ENCODE data around the gene PKNOX2.

Gene PKNOX2

GRCh38 chr11:125154378-125155099, 10.0 kb upstream of the PKNOX2 start:
- DNase-seq (ENCODE audit: low read depth in 2 of 2): no peak

- DNase-seq (ENCODE audit: low read depth in 2 of 2): no peak
Observed at GRCh38 chr11:125155100-125155444, 9.5 kb upstream of the PKNOX2 start.

GRCh38 chr11:125155767-125156166, 8.8 kb upstream of the PKNOX2 start:
- no peak for DNase-seq (ENCODE audit: low read depth in 2 of 2)

GRCh38 chr11:125156346-125157117, 8.0 kb upstream of the PKNOX2 start:
- no peak for DNase-seq (ENCODE audit: low read depth in 2 of 2)

GRCh38 chr11:125157118-125157733, 7.3 kb upstream of the PKNOX2 start:
- DNase-seq (ENCODE audit: low read depth in 2 of 2): no peak

GRCh38 chr11:125157953-125158680, 6.4 kb upstream of the PKNOX2 start:
- DNase-seq (ENCODE audit: low read depth in 2 of 2): no peak

- DNase-seq (ENCODE audit: low read depth in 2 of 2): no peak
Observed at GRCh38 chr11:125162743-125163142, 1.8 kb upstream of the PKNOX2 start.

GRCh38 chr11:125163431-125164063, 1.0 kb upstream of the PKNOX2 start:
- no peak for DNase-seq (ENCODE audit: low read depth in 2 of 2)

GRCh38 chr11:125164091-125164421, 495 bp upstream of the PKNOX2 start:
- no peak for DNase-seq (ENCODE audit: low read depth in 2 of 2)

GRCh38 chr11:125165111-125165842, 726 bp downstream of the PKNOX2 start:
- DNase-seq (ENCODE audit: low read depth in 2 of 2): no peak

GRCh38 chr11:125165843-125166763, 1.6 kb downstream of the PKNOX2 start:
- no peak for DNase-seq (ENCODE audit: low read depth in 2 of 2)

GRCh38 chr11:125166764-125167291, 2.3 kb downstream of the PKNOX2 start:
- no peak for DNase-seq (ENCODE audit: low read depth in 2 of 2)

- no peak for DNase-seq (ENCODE audit: low read depth in 2 of 2)
Observed at GRCh38 chr11:125167292-125167953, 2.9 kb downstream of the PKNOX2 start.

GRCh38 chr11:125167954-125168835, 3.6 kb downstream of the PKNOX2 start:
- DNase-seq (ENCODE audit: low read depth in 2 of 2): no peak

GRCh38 chr11:125168918-125169456, 4.4 kb downstream of the PKNOX2 start:
- DNase-seq (ENCODE audit: low read depth in 2 of 2): no peak

- DNase-seq (ENCODE audit: low read depth in 2 of 2): no peak
Observed at GRCh38 chr11:125170001-125170509, 5.5 kb downstream of the PKNOX2 start.

GRCh38 chr11:125170510-125171031, 6.0 kb downstream of the PKNOX2 start:
- no peak for DNase-seq (ENCODE audit: low read depth in 2 of 2)

GRCh38 chr11:125171974-125172373, 7.4 kb downstream of the PKNOX2 start:
- DNase-seq (ENCODE audit: low read depth in 2 of 2): no peak
